HG03442 (cell line): ENCODE data around the gene ZPR1.
"Not testable (repeated sequence)": the region's sequence is repeated elsewhere in the genome, so short reads cannot be mapped to it uniquely, and the experiment has no call there.

Experiments
- ATAC-seq: cut with Tn5 transposase; IDR thresholded peaks from one replicate; pipeline ENCODE4 v1.9.1; 2021; ENCODE audit warnings: mild to moderate bottlenecking, moderate library complexity; ENCODE audit not compliant: unreplicated experiment

Gene ZPR1, protein sequence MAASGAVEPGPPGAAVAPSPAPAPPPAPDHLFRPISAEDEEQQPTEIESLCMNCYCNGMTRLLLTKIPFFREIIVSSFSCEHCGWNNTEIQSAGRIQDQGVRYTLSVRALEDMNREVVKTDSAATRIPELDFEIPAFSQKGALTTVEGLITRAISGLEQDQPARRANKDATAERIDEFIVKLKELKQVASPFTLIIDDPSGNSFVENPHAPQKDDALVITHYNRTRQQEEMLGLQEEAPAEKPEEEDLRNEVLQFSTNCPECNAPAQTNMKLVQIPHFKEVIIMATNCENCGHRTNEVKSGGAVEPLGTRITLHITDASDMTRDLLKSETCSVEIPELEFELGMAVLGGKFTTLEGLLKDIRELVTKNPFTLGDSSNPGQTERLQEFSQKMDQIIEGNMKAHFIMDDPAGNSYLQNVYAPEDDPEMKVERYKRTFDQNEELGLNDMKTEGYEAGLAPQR

DNA sequence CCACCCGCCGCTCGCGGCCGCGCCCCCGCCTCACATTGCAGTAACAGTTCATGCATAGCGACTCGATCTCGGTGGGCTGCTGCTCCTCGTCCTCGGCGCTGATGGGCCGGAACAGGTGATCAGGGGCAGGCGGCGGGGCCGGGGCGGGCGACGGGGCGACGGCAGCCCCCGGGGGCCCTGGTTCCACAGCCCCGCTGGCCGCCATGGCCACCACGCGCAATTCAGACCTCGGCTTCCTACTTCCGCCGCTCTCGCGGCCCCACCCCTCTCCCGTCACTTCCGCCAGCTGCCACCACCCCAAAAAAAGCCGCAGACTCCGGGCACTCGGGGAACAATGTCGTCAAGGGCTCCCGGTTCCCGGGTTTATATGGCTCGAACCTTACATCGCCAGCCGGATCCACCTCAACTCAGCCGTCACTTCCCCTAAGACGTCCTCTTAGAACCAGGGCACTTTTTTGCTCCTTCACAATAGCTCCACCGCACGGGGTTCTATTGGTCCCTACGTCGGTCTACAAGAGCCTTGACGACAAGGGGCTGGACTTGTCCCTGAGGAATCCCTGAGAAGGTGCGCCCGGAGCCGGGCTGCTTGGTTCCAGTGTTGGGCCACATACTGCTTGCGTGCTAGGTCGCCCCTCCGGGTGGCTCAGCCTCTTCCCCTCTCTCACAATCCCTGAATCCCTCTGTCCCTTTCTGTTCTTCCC lies at the start of gene ZPR1:
ZPR1 (minus strand) TSS at position 238 of the 701 bp plus-strand sequence; CDS start at position 205, 33 bp downstream.
- peak; percentile 84 for ATAC-seq

GRCh38 chr11:116836632-116836991 lies 48.8 kb upstream of the ZPR1 start:
- ATAC-seq = no peak

DNA sequence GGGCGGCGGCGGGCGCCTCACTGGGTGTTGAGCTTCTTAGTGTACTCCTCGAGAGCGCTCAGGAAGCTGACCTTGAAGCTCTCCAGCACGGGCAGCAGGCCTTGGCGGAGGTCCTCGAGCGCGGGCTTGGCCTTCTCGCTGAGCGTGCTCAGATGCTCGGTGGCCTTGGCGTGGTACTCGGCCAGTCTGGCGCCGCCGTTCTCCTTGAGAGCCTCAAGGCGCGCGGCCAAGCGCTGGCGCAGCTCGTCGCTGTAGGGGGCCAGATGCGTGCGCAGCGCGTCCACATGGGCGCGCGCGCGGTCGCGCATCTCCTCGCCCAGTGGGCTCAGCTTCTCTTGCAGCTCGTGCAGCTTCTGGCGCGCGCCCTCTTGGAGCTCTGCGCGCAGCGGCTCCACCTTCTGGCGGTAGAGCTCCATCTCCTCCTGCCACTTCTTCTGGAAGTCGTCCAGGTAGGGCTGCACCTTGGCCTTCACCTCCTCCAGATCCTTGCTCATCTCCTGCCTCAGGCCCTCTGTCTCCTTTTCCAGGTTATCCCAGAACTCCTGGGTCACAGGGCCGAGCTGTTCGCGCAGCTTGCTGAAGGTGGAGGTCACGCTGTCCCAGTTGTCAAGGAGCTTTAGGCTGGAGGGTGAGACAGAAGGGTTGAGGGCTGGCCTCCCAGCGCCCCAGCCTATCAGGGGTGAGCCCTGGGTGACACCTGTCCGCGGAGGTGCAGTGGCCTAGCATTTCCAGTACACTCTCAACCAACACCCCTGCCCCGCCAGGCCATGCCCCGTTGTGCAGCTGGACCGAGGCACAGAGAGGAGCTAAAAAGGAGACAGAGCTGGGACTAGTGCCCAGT lies 48.2 kb upstream of the ZPR1 start:
- ATAC-seq = peak; percentile 80

GRCh38 chr11:116835042-116835772 lies 47.4 kb upstream of the ZPR1 start:
- no peak for ATAC-seq

DNA sequence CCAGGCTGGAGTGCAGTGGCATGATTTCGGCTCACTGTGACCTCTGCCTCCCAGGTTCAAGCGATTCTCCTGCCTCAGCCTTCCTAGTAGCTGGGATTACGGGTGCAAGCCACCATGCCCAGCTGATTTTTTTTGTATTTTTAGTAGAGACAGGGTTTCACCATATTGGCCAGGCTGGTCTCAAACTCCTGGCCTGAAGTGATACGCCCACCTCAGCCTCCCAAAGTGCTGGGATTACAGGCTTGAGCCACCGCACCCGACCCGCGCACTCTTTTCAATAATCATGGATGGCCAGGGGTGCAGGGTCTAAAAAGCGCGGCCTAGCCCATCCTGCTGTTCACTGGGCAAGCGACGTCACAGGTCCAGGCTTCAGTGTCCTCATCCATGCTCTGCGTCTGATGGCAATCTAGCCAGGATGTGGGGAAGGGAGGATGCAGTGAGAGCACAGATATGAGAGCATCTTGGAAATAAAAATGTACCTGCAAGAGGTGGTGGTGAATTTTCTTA lies 46.8 kb upstream of the ZPR1 start:
- not testable (repeated sequence) for ATAC-seq

DNA sequence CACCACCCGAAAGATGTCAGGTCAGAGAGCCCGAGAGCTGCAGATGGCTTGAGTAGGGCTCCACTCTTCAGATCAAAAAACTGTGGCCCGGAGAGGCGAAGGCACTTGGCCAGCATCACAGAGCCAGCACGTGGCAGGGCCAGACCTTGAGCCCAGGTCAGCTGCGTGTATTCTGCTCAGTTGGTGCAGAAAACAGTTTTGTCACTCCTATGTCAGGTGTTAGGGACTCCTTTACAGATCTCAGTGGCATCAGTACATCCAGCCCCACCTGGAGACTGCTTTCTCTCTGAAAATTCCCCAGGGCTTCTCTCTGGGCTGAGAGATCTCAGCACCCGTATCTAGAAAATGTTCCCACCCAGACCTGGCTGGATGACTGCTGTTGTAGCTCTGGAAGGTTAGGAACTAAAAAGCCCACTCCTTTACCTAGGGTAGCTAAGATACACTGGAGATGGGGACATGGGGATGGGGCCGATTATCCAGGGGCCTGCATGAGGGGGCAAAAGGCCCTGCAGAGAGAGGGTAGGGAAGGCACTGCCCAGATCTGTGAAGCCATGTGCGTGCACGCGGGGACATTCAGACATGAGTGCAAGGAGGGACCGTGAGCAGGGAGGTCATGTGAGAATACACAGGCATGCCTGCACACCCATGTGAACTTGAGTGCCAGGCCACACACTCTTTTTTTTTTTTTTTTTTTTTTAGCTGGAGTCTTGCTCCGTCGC lies 46.2 kb upstream of the ZPR1 start:
- ATAC-seq = no peak

DNA sequence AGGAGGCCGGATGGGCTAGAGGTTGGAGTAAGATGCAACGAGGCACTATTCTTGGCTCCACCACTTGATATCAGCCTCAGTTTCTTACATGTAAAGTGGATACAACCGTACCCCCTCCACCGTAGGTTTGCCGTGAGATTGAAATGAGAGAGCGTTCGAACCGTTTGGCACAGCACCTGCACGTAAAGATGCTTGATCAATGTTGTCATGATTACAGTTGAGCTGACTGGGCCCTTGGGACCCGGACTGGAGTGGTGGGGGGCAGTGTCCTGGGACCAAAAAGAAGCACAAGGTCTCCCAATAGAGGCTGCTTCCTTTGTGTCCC lies 45.6 kb upstream of the ZPR1 start:
- ATAC-seq = no peak

DNA sequence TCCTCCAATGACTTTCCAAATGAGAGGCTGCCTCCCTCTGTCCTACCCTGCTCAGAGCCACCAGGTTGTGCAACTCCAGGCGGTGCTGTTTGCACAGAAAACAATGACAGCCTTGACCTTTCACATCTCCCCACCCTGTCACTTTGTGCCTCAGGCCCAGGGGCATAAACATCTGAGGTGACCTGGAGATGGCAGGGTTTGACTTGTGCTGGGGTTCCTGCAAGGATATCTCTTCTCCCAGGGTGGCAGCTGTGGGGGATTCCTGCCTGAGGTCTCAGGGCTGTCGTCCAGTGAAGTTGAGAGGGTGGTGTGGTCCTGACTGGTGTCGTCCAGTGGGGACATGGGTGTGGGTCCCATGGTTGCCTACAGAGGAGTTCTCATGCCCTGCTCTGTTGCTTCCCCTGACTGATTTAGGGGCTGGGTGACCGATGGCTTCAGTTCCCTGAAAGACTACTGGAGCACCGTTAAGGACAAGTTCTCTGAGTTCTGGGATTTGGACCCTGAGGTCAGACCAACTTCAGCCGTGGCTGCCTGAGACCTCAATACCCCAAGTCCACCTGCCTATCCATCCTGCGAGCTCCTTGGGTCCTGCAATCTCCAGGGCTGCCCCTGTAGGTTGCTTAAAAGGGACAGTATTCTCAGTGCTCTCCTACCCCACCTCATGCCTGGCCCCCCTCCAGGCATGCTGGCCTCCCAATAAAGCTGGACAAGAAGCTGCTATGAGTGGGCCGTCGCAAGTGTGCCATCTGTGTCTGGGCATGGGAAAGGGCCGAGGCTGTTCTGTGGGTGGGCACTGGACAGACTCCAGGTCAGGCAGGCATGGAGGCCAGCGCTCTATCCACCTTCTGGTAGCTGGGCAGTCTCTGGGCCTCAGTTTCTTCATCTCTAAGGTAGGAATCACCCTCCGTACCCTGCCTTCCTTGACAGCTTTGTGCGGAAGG lies 44.8 kb upstream of the ZPR1 start:
- no peak for ATAC-seq

DNA sequence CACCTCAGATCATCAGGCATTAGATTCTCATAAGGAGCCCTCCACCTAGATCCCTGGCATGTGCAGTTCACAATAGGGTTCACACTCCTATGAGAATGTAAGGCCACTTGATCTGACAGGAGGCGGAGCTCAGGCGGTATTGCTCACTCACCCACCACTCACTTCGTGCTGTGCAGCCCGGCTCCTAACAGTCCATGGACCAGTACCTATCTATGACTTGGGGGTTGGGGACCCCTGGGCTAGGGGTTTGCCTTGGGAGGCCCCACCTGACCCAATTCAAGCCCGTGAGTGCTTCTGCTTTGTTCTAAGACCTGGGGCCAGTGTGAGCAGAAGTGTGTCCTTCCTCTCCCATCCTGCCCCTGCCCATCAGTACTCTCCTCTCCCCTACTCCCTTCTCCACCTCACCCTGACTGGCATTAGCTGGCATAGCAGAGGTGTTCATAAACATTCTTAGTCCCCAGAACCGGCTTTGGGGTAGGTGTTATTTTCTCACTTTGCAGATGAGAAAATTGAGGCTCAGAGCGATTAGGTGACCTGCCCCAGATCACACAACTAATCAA lies 44.0 kb upstream of the ZPR1 start:
- no peak for ATAC-seq

DNA sequence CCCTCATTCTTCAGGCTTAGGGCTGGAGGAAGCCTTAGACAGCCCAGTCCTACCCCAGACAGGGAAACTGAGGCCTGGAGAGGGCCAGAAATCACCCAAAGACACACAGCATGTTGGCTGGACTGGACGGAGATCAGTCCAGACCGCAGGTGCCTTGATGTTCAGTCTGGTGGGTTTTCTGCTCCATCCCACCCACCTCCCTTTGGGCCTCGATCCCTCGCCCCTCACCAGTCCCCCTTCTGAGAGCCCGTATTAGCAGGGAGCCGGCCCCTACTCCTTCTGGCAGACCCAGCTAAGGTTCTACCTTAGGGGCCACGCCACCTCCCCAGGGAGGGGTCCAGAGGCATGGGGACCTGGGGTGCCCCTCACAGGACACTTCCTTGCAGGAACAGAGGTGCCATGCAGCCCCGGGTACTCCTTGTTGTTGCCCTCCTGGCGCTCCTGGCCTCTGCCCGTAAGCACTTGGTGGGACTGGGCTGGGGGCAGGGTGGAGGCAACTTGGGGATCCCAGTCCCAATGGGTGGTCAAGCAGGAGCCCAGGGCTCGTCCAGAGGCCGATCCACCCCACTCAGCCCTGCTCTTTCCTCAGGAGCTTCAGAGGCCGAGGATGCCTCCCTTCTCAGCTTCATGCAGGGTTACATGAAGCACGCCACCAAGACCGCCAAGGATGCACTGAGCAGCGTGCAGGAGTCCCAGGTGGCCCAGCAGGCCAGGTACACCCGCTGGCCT lies 42.5 kb upstream of the ZPR1 start:
- no peak for ATAC-seq

DNA sequence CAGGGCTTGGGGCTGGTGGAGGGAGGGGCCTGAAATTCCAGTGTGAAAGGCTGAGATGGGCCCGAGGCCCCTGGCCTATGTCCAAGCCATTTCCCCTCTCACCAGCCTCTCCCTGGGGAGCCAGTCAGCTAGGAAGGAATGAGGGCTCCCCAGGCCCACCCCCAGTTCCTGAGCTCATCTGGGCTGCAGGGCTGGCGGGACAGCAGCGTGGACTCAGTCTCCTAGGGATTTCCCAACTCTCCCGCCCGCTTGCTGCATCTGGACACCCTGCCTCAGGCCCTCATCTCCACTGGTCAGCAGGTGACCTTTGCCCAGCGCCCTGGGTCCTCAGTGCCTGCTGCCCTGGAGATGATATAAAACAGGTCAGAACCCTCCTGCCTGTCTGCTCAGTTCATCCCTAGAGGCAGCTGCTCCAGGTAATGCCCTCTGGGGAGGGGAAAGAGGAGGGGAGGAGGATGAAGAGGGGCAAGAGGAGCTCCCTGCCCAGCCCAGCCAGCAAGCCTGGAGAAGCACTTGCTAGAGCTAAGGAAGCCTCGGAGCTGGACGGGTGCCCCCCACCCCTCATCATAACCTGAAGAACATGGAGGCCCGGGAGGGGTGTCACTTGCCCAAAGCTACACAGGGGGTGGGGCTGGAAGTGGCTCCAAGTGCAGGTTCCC lies 41.8 kb upstream of the ZPR1 start, which contains the start of gene APOC3:
APOC3 (plus strand) TSS at position 383 of the 659 bp plus-strand sequence. CDS start 676 bp downstream, outside the sequence.
- no peak for ATAC-seq

DNA sequence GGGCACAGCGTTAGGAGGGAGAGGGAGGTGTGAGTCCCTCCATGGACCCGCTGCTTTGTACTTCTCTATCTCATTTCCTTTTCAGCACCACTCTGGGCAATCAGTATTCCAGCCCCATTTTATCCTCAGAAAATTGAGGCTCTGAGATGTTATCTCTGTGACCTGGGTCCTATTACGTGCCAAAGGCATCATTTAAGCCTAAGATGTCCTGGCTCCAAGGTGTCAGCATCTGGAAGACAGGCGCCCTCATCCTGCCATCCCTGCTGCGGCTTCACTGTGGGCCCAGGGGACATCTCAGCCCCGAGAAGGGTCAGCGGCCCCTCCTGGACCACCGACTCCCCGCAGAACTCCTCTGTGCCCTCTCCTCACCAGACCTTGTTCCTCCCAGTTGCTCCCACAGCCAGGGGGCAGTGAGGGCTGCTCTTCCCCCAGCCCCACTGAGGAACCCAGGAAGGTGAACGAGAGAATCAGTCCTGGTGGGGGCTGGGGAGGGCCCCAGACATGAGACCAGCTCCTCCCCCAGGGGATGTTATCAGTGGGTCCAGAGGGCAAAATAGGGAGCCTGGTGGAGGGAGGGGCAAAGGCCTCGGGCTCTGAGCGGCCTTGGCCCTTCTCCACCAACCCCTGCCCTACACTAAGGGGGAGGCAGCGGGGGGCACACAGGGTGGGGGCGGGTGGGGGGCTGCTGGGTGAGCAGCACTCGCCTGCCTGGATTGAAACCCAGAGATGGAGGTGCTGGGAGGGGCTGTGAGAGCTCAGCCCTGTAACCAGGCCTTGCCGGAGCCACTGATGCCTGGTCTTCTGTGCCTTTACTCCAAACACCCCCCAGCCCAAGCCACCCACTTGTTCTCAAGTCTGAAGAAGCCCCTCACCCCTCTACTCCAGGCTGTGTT lies 41.1 kb upstream of the ZPR1 start:
- ATAC-seq = no peak

- no peak for ATAC-seq
Observed at GRCh38 chr11:116827461-116827860, 39.6 kb upstream of the ZPR1 start.

DNA sequence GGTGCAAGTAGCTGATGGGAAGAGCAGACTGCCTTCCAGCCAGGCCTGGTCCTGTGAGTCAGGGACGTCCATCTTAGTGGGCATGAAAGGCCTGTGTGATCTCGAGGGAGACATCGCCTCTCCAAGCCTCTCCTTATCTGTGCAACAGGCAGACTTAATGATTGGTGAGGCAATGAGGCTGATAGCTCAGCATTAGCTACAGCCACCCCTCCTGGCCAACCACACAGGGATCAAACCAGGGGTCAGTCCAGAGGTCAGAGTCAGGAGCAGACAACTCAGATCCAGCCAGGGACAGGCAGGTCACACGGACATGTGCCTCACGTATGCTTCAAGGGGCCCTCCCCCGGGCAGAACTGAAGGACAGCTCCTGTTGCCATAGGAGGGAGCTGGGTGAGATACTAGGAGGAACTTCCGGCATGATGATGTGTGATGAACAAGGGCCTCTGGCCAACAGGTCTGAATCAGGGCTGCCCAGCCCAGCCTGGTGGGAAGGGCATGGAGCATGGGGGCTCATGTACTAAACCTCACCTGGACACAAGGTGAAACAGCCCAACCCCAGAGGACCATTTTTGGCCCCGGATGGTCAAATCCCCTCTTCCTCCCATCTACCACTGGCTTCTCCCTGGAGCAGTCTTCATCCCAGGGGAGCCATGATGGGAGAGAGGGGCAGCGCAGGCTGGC lies 39.1 kb upstream of the ZPR1 start:
- ATAC-seq = no peak

DNA sequence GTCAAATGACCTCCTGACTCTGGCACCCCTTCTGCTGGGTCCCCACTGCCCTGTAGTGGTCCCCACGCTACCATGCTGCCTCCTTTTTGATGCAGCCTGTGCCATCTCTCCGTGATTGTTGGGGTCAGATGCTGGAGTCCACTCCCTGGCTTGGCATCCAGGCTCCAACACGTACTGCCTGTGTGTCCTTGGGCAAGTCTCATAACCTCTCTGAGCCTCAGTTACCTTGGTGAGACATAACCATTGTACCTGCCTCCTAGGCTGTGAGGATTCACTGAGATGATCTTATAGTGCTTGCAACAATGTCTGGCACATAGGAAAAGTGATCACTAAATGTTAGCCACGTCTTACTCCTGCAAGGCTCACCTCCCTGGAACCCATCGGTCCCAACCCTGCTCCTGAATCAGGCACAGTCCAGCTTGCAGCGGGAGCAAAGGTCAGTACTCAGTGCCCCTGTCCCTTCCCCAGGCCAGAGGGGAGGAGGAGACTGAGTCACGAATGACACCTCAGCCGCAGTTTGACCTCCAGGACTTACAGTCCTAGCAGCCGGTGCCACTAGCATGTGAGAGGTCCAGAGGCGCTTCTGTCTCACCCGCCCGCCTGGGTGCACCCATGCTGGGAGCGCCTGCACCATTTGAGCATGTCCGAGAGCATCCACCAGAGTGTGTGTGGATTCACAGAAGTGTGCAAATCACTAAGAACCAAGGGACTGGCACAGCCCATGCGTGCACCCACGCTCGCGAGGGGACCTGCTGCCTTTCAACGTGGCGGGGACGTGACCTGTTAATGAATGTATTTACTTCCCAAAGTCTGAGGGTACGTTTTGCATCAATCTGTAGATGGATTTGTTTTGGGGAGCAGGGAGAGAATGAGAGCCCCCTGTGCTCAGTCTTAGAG lies 38.3 kb upstream of the ZPR1 start:
- ATAC-seq = no peak
